Lower leg skin (tissue), 3 donors: ENCODE results near the gene RFK.

Source experiments
- CTCF ChIP-seq, 3 donors: fragments of 450-650 bp; IDR thresholded peaks; one replicate each; pipeline ENCODE4 v1.5.1; 2016; ENCODE audit warnings: antibody characterized with exemption in 3 of 3, mild to moderate bottlenecking in 3 of 3, moderate library complexity in 2 of 3
- POLR2A ChIP-seq, 2 donors: fragments of 450-650 bp; IDR thresholded peaks; one replicate each; pipeline ENCODE4 v1.6.1; 2016 to 2017; ENCODE audit warnings: antibody characterized with exemption in 2 of 2, mild to moderate bottlenecking in 1 of 2, moderate library complexity in 1 of 2

- TF ChIP-seq CTCF (IDR thresholded peaks at IDR 0.05) (no peak), POLR2A (IDR thresholded peaks at IDR 0.05) (no peak)
Measured at GRCh38 chr9:76403352-76403751, 9.1 kb upstream of the RFK start.
